Ovary (tissue), 9 donors: ENCODE results near the gene LIMS2. TPM values are rescaled to one million over a fixed set of nuclear protein-coding genes. Genes with fewer than 3 reads are reported as not detected.

Experiments used
- DNase-seq, 5 donors: peaks; one replicate each; pipeline ENCODE4 v3.0.0-alpha.2; 2019 to 2020
- H3K27ac ChIP-seq, 2 donors: fragments of 200-600 bp; one replicate each; pipeline versions ENCODE4 v1.5.1 to v1.8.0; 2019 to 2022
- H3K27me3 ChIP-seq: fragments of 200-600 bp; one replicate; pipeline ENCODE4 v1.8.0; 2022
- H3K36me3 ChIP-seq: fragments of 200-600 bp; sonication (generic); one replicate; pipeline ENCODE4 v1.5.1; 2019
- H3K4me1 ChIP-seq: one replicate; pipeline ENCODE4 v1.8.1; 2013; ENCODE audit warnings: mild to moderate bottlenecking, moderate library complexity; ENCODE audit not compliant: insufficient read depth
- H3K4me3 ChIP-seq: fragments of 200-600 bp; sonication (generic); one replicate; pipeline ENCODE4 v1.5.1; 2017
- H3K9me3 ChIP-seq, 2 donors: fragments of 200-600 bp in 1 of 2; sonication (generic) in 1 of 2; one replicate each; pipeline versions ENCODE4 v1.5.1 to v1.8.1; 2013 to 2019; ENCODE audit warnings: mild to moderate bottlenecking in 1 of 2, moderate library complexity in 1 of 2
- CTCF ChIP-seq, 3 donors: fragments of 450-650 bp in 2 of 3; fragments of 200-600 bp in 1 of 3; IDR thresholded peaks; one replicate each; pipeline versions ENCODE4 v1.5.1 to v1.8.0; 2016 to 2022; ENCODE audit warnings: antibody characterized with exemption in 3 of 3, mild to moderate bottlenecking in 1 of 3
- EP300 ChIP-seq: sonication (generic); formaldehyde crosslinking; IDR thresholded peaks from one replicate; pipeline ENCODE4 v1.6.1; 2017; ENCODE audit warnings: antibody characterized with exemption
- POLR2A ChIP-seq: fragments of 450-650 bp; IDR thresholded peaks from one replicate; pipeline ENCODE4 v1.6.1; 2017; ENCODE audit warnings: antibody characterized with exemption, mild to moderate bottlenecking, moderate library complexity
- WGBS, 3 donors: extraction: QIAGEN DNeasy Blood & Tissue Kit in 1 of 3; methylation state at CpG; one replicate each; pipeline versions ENCODE4 v1.1.5 to v1.1.7; 2013 to 2017; 5-methylcytosine and 5-hydroxymethylcytosine counted together
- intact Hi-C, 4 donors: fragments of 100-400 bp; cut with DNase I; formaldehyde crosslinking; loops; one replicate each; pipeline versions ENCODE4 v1.11.0 to v1.15.1; 2022 to 2023
- polyA plus RNA-seq, 2 donors: library from polyadenylated mRNA; stranded (reverse); fragments of 200-250 nt in 1 of 2; fragments of 350-450 nt in 1 of 2; fragmentation: Illumina TruSeq in 1 of 2; extraction: RNeasy Lipid Tissue Mini Kit (QIAGEN cat#74804) in 1 of 2; gene quantifications; one replicate each; pipeline ENCODE4 v1.2.3, GENCODE V29; 2013 to 2014
- total RNA-seq, 7 donors: library from RNA; depleted of rRNA in 2 of 7; stranded (reverse); fragments of >200 nt in 2 of 7; fragmentation: NEBNext Ultra II Directional in 3 of 7; extraction: Animal tissue kit (Norgen Biotek cat#: 25700) in 3 of 7; gene quantifications; one replicate each; pipeline versions ENCODE4 v1.1.0 to v1.2.4, GENCODE V29; 2016 to 2023
- donor health status: DM: no; HTN: no; CAD: no; lungs with moderate emphysema.
- donor health status: DM: no; HTN: no; CAD: no.
- donor health status: Bipolar disorder and iron deficiency.
- donor health status: DM: yes; HTN: yes; CAD: no.
- donor health status: DM: no; HTN: no; CAD: no.
- donor health status: DM: yes; HTN: yes; CAD: no.

LIMS2 gene
- total and polyA plus RNA-seq, 9 donors = 3.8 to 70.4 (median 19.1) TPM

- H3K4me1 ChIP-seq = no peaks in the 10 kb centered on the region
- WGBS, 3 donors = 75 to 82% (median 77%) methylated on average over 10 of the region's 10 CpGs
- no peak overlapping the region for H3K4me3 ChIP-seq
- intact Hi-C loops = no loop called here
- no peaks in the 10 kb centered on the region for H3K36me3 ChIP-seq
- H3K27me3 ChIP-seq = no peaks in the 10 kb centered on the region
- no peaks in the 10 kb centered on the region for H3K9me3 ChIP-seq
- H3K27ac ChIP-seq = no peak overlapping the region
- no peak for DNase-seq
- no peak for TF ChIP-seq POLR2A
Measured at GRCh38 chr2:127670055-127670956, 5.0 kb downstream of the LIMS2 start.

DNA sequence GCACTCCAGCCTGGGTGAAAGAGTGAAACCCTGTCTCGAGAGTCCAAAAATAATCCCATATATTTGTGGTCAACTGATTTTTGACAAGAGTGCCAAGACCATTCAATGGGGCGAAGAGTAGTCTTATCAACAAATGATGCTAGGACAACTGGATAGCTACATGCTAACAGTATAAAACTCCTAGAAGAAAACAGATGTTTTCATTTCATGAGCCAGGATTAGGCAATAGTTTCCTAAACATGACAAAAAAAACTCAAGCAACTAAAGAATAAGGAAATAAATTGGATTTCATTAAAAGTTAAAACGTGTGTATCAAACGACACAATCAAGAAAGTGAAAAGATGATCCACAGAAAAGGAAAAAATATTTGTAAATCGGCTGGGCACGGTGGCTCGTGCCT, 6.3 kb downstream of the LIMS2 start:
- no peak overlapping the region for H3K27ac ChIP-seq
- no peaks in the 10 kb centered on the region for H3K4me1 ChIP-seq
- no peak for DNase-seq
- TF ChIP-seq POLR2A = no peak
- no peak for TF ChIP-seq CTCF (IDR thresholded peaks at IDR 0.05)
- TF ChIP-seq EP300 = no peak
- H3K9me3 ChIP-seq = no peaks in the 10 kb centered on the region
- H3K4me3 ChIP-seq = no peak overlapping the region
- no peaks in the 10 kb centered on the region for H3K36me3 ChIP-seq
- WGBS, 3 donors = 52 to 58% (median 56%) methylated on average over 7 of the region's 7 CpGs
- intact Hi-C loops = no loop called here
- H3K27me3 ChIP-seq = no peaks in the 10 kb centered on the region

GRCh38 chr2:127665267-127665893, 9.9 kb downstream of the LIMS2 start:
- Histone ChIP-seq H3K27me3 (no peaks in the 10 kb centered on the region), H3K27ac (no peak overlapping the region), H3K9me3 (no peaks in the 10 kb centered on the region), H3K4me3 (no peak overlapping the region), H3K36me3 (no peaks in the 10 kb centered on the region), H3K4me1 (peaks cover 5% of the 10 kb centered on the region)
- 93 to 95% (median 94%) methylated on average over 8 of the region's 8 CpGs for WGBS, 3 donors
- no peak for TF ChIP-seq EP300
- TF ChIP-seq CTCF (IDR thresholded peaks at IDR 0.05) = no peak
- TF ChIP-seq POLR2A = no peak
- intact Hi-C loops = no loop called here
- DNase-seq = no peak

DNA sequence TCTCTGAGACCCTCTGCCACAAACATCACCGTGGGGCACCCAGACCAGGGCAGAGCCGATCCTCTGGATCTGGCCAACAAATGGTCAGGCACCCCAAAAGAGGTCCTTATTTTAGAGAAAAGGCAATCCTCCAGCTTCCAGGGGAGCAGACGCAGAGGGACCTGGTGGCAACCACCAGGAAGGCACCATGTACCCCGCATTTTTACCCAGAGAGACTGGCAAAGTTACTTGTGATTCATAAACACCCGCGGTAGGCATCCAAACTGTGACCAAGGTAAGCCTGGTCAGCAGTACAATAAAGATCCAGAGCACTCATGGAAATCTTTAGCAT, 10.5 kb downstream of the LIMS2 start:
- Histone ChIP-seq H3K27ac (no peak overlapping the region), H3K9me3 (no peaks in the 10 kb centered on the region), H3K27me3 (no peaks in the 10 kb centered on the region), H3K4me1 (peaks cover 5% of the 10 kb centered on the region), H3K4me3 (peak overlapping the region; percentile 26), H3K36me3 (no peaks in the 10 kb centered on the region)
- DNase-seq = peak in 1 of 5 donors; percentile 1
- 89 to 95% (median 93%) methylated on average over 6 of the region's 6 CpGs for WGBS, 3 donors
- TF ChIP-seq EP300 (no peak), POLR2A (no peak), CTCF (IDR thresholded peaks at IDR 0.05) (no peak)
- intact Hi-C loops = no loop called here
